Upper lobe of left lung (tissue), 6 donors: ENCODE measurements around the gene MYRF. TPM values are rescaled to one million over a fixed set of nuclear protein-coding genes. Genes with fewer than 3 reads are reported as not detected.

Experiments used
- ATAC-seq, 2 donors: fragments of 200-7000 bp; cut with Tn5 transposase; one replicate each; pipeline ENCODE4 v1.9.1; 2022; ENCODE audit warnings: mild to moderate bottlenecking in 2 of 2, moderate library complexity in 2 of 2; ENCODE audit not compliant: low FRiP score in 2 of 2
- DNase-seq, 2 donors: peaks; one replicate each; pipeline ENCODE4 v3.0.0-alpha.2; 2019 to 2020
- H3K27ac ChIP-seq, 4 donors: fragments of 200-600 bp; sonication (generic); one replicate each; pipeline ENCODE4 v1.5.1; 2016 to 2019
- H3K27me3 ChIP-seq, 4 donors: fragments of 200-600 bp; sonication (generic); one replicate each; pipeline ENCODE4 v1.5.1; 2017 to 2019
- H3K36me3 ChIP-seq, 4 donors: fragments of 200-600 bp; sonication (generic); one replicate each; pipeline ENCODE4 v1.5.1; 2016 to 2019
- H3K4me1 ChIP-seq, 4 donors: fragments of 200-600 bp; sonication (generic); one replicate each; pipeline ENCODE4 v1.5.1; 2018 to 2019
- H3K4me3 ChIP-seq, 4 donors: fragments of 200-600 bp; sonication (generic); one replicate each; pipeline ENCODE4 v1.5.1; 2017 to 2019; ENCODE audit warnings: mild to moderate bottlenecking in 2 of 4, moderate library complexity in 1 of 4
- H3K9me3 ChIP-seq, 4 donors: fragments of 200-600 bp; sonication (generic); one replicate each; pipeline ENCODE4 v1.5.1; 2018 to 2019
- EP300 ChIP-seq, 4 donors: sonication (generic); formaldehyde crosslinking; IDR thresholded peaks; one replicate each; pipeline ENCODE4 v1.5.1; 2017; ENCODE audit warnings: antibody characterized with exemption in 4 of 4, control low read depth in 2 of 4
- POLR2A ChIP-seq, 4 donors: fragments of 450-650 bp; IDR thresholded peaks; one replicate each; pipeline ENCODE4 v1.5.1; 2016 to 2017; ENCODE audit warnings: antibody characterized with exemption in 4 of 4, mild to moderate bottlenecking in 2 of 4
- POLR2AphosphoS5 ChIP-seq, 2 donors: sonication (generic); formaldehyde crosslinking; IDR thresholded peaks; one replicate each; pipeline ENCODE4 v1.5.1; 2017; ENCODE audit warnings: antibody characterized with exemption in 2 of 2
- WGBS, 2 donors: methylation state at CpG; one replicate each; pipeline ENCODE4 v1.1.5; 2017 to 2018; 5-methylcytosine and 5-hydroxymethylcytosine counted together
- total RNA-seq, 6 donors: library from RNA; depleted of rRNA in 4 of 6; stranded (reverse); fragments of >200 nt in 4 of 6; gene quantifications; one replicate each; pipeline versions ENCODE4 v1.1.0 to v1.2.1, GENCODE V29; 2016 to 2021
- TF ChIP-seq, protein P1 (sequence below), 6 experiments: fragments of 450-650 bp in 4 of 6; fragments of 200-600 bp in 2 of 6; sonication (generic) in 2 of 6; IDR thresholded peaks; one replicate each; pipeline ENCODE4 v1.5.1; 2016 to 2019; ENCODE audit warnings: antibody characterized with exemption in 6 of 6
- donor health status: DM: no; HTN: no; CAD: no; lungs with moderate emphysema.
- donor health status: DM: no; HTN: yes; CAD: no; lungs with severe emphysema.

Gene MYRF
- total RNA-seq, 6 donors from 2014 or later, result 32.5 to 147 (median 50.7) TPM

DNA sequence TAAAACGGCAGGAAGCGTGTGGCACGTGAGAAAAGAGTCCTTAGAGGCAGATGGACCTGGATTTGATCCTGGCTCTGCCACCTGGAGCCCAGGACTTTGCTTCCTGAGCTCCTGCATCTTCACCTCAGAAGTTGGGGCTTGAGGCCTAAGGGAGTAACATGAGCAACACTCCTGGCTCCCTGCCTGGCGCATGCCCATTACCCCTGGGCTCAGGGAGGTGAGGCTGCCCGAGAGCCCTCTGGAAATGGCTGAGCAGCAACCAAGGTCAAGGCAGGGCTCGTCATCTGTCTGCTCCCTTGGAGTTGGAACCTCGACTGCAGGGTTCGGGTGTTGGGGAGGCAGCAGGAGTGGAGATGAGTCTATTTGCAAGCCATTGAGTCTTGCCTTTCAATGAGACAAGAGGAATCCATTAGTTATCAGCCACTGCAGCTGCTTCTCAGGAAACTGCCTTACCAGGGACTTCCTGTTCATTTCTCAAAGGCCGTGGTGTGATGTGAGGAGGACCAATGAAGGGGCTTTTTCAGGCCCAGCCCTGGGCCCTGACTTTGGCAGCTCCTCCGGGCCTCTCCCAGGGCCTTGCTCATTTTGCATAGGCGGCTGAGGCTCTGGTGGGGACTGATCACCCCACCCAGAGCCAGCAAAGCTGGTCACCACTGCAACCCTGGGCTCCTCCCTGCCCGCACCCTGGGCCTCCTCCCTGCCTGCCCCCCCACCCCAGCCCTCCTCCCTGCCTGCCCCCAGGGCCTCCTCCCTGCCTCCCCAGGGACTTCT, 82.0 kb downstream of the MYRF start:
- TF ChIP-seq POLR2AphosphoS5 (IDR thresholded peaks at IDR 0.05) (no peak), POLR2A (IDR thresholded peaks at IDR 0.05) (no peak), EP300 (IDR thresholded peaks at IDR 0.05) (peak in 1 of 4 donors; percentile 26)
- TF ChIP-seq, protein P1, sequence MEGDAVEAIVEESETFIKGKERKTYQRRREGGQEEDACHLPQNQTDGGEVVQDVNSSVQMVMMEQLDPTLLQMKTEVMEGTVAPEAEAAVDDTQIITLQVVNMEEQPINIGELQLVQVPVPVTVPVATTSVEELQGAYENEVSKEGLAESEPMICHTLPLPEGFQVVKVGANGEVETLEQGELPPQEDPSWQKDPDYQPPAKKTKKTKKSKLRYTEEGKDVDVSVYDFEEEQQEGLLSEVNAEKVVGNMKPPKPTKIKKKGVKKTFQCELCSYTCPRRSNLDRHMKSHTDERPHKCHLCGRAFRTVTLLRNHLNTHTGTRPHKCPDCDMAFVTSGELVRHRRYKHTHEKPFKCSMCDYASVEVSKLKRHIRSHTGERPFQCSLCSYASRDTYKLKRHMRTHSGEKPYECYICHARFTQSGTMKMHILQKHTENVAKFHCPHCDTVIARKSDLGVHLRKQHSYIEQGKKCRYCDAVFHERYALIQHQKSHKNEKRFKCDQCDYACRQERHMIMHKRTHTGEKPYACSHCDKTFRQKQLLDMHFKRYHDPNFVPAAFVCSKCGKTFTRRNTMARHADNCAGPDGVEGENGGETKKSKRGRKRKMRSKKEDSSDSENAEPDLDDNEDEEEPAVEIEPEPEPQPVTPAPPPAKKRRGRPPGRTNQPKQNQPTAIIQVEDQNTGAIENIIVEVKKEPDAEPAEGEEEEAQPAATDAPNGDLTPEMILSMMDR (IDR thresholded peaks at IDR 0.05), result no peak
- ATAC-seq (peak; percentile 64 to 82), DNase-seq (peak; percentile 36 to 56)
- Histone ChIP-seq H3K9me3 (no peaks in the 10 kb centered on the region), H3K36me3 (peaks cover 0 to 6% (median 2%) of the 10 kb centered on the region in 4 donors), H3K4me3 (no peak overlapping the region), H3K27ac (peak overlapping the region; percentile 68 to 81 (median 70)), H3K27me3 (no peaks in the 10 kb centered on the region), H3K4me1 (peaks cover 24 to 40% (median 36%) of the 10 kb centered on the region in 4 donors)
- 30 to 45% methylated on average over 4 to 11 of the region's 12 CpGs for WGBS, 2 donors

DNA sequence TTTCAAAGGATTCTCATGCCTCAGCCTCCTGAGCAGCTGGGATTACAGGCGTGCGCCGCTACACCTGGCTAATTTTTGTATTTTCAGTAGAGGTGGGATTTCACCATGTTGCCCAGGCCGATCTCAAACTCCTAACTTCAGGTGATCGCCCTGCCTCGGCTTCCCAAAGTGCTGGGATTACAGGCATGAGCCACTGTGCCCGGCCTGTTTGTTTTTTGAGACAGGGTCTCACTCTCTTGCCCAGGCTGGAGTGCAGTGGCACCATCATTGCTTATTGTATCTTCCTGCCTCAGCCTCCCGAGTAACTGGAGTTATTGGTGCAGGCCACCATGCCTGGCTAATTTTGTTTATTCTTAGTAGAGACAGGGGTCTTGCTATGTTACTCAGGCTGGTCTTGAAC, 83.8 kb downstream of the MYRF start:
- Histone ChIP-seq H3K36me3 (peaks cover 0 to 20% (median 16%) of the 10 kb centered on the region in 4 donors), H3K4me3 (no peak overlapping the region), H3K27ac (peak overlapping the region in 2 of 4 donors; percentile 21 to 81), H3K27me3 (no peaks in the 10 kb centered on the region), H3K9me3 (no peaks in the 10 kb centered on the region), H3K4me1 (peaks cover 16 to 23% (median 19%) of the 10 kb centered on the region in 4 donors)
- ATAC-seq (no peak), DNase-seq (no peak)
- TF ChIP-seq POLR2A (IDR thresholded peaks at IDR 0.05) (no peak), POLR2AphosphoS5 (IDR thresholded peaks at IDR 0.05) (no peak)
- WGBS, 2 donors, result 95 to 99% methylated on average over 8 of the region's 8 CpGs

DNA sequence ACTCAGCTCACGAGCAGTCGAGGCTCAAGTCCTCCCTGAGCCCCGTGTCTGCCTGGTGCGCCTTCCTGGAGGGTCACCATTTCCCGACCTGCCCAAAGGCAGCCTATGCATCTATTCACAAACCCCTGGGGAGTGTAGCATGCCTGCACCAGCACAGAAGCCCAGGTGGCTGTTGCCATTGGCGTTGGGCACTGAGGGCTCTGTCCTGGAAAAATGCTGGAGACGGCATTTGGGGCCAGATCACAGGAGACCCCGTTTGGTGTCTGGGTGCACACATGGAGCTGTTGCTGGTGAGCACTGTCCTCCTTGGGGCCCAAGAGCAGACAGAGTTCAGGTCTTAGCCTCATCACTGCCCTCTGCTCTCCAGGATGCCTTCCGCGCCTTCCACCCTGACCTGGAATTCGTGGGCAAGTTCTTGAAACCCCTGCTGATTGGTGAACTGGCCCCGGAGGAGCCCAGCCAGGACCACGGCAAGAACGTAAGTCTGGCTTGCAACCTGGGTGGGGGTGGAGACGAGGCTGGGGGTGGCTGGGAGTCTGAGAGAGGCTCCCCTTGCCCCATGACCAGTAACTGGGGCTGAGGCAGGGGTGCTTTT, 85.1 kb downstream of the MYRF start:
- H3K4me1 ChIP-seq, result peaks cover 16 to 18% (median 17%) of the 10 kb centered on the region in 4 donors
- H3K27ac ChIP-seq, result no peak overlapping the region
- 93 to 96% methylated on average over 8 to 15 of the region's 15 CpGs for WGBS, 2 donors
- TF ChIP-seq POLR2AphosphoS5 (IDR thresholded peaks at IDR 0.05) (no peak), POLR2A (IDR thresholded peaks at IDR 0.05) (no peak), EP300 (IDR thresholded peaks at IDR 0.05) (no peak)
- TF ChIP-seq, protein P1 (IDR thresholded peaks at IDR 0.05), result no peak
- no peaks in the 10 kb centered on the region for H3K9me3 ChIP-seq
- DNase-seq (no peak), ATAC-seq (no peak)
- H3K27me3 ChIP-seq, result no peaks in the 10 kb centered on the region
- H3K36me3 ChIP-seq, result peaks cover 0 to 30% (median 26%) of the 10 kb centered on the region in 4 donors
- no peak overlapping the region for H3K4me3 ChIP-seq

Other genes with a start within 250 kb of the MYRF start
- 10 to 100 TPM in 2 of 6 donors, 1 to 10 TPM in 3, under 1 TPM in 1; 0.31 to 24.2 (median 8.5) TPM for gene LRRC10B, start 243.9 kb upstream of the MYRF start, total RNA-seq
- gene SYT7, start 171.6 kb upstream of the MYRF start, total RNA-seq, result 1 to 10 TPM; 2.1 to 7.3 (median 4.9) TPM
- gene DAGLA, start 72.2 kb upstream of the MYRF start, total RNA-seq, result 10 to 100 TPM in 1 of 6 donors, 1 to 10 TPM in 5; 3.0 to 11.0 (median 8.0) TPM
- 100 to 1,000 TPM in 1 of 6 donors, 10 to 100 TPM in 4, 1 to 10 TPM in 1; 8.4 to 106 (median 34.9) TPM for gene TMEM258, start 40.0 kb downstream of the MYRF start, total RNA-seq
- gene FEN1, start 40.3 kb downstream of the MYRF start, total RNA-seq, result 1 to 10 TPM; 6.0 to 9.1 (median 7.0) TPM
- gene FADS1, start 64.4 kb downstream of the MYRF start, total RNA-seq, result 10 to 100 TPM; 38.8 to 63.7 (median 53.2) TPM
- 10 to 100 TPM; 13.5 to 92.5 (median 50.7) TPM for gene FADS2, start 75.7 kb downstream of the MYRF start, total RNA-seq
- gene FADS3, start 138.9 kb downstream of the MYRF start, total RNA-seq, result 100 to 1,000 TPM in 3 of 6 donors, 10 to 100 TPM in 3; 34.4 to 138 (median 106) TPM
- gene RAB3IL1, start 164.9 kb downstream of the MYRF start, total RNA-seq, result 10 to 100 TPM in 3 of 6 donors, 1 to 10 TPM in 3; 4.4 to 20.7 (median 10.0) TPM
- gene BEST1, start 197.7 kb downstream of the MYRF start, total RNA-seq, result 10 to 100 TPM in 3 of 6 donors, 1 to 10 TPM in 3; 6.5 to 18.9 (median 10.4) TPM
- 1,000 to 10,000 TPM; 2,996 to 4,693 (median 4,496) TPM for gene FTH1, start 215.0 kb downstream of the MYRF start, total RNA-seq